22Rv1 (cell line): ENCODE measurements around the gene PXYLP1.

Source experiments
- CTCF ChIP-seq: fragments of 450-650 bp; IDR thresholded peaks from 2 replicates; pipeline ENCODE4 v1.5.1; 2017; ENCODE audit warnings: mild to moderate bottlenecking
- ZFX ChIP-seq: fragments of 450-650 bp; IDR thresholded peaks from 2 replicates; pipeline ENCODE4 v1.6.1; 2017; ENCODE audit warnings: antibody characterized with exemption, borderline replicate concordance

- TF ChIP-seq CTCF, result no peak
- no peak for TF ChIP-seq ZFX
Measured at GRCh38 chr3:141204343-141204742, 27.3 kb upstream of the PXYLP1 start.
